Astrocyte (in vitro differentiated cells and primary cell): ENCODE results near the gene TEX29. TPM values are rescaled to one million over a fixed set of nuclear protein-coding genes. Genes with fewer than 3 reads are reported as not detected.

Experiments used
- DNase-seq: peaks from one replicate; pipeline ENCODE4 v3.0.0-alpha.2; 2010; ENCODE audit warnings: low read depth
- FAIRE-seq: peaks from 2 replicates; lab custom pipeline; 2011; peaks lifted over from hg19 to GRCh38; lab: Jason Lieb, UNC
- H2AFZ ChIP-seq: 2 replicates; pipeline ENCODE4 v1.6.0; 2012; ENCODE audit warnings: low read depth, low read length, inconsistent platforms
- H3K27ac ChIP-seq: 2 replicates; pipeline ENCODE4 v1.5.1; 2011; ENCODE audit warnings: low read depth, low read length, inconsistent platforms
- H3K27me3 ChIP-seq: 2 replicates; pipeline ENCODE4 v1.6.0; 2011; ENCODE audit warnings: low read length, inconsistent platforms; ENCODE audit not compliant: insufficient read depth
- H3K36me3 ChIP-seq: 2 replicates; pipeline ENCODE4 v1.5.1; 2011; ENCODE audit warnings: low read length, inconsistent platforms; ENCODE audit not compliant: insufficient read depth
- H3K4me1 ChIP-seq: 2 replicates; pipeline ENCODE4 v1.5.1; 2011; ENCODE audit warnings: low read length, inconsistent platforms; ENCODE audit not compliant: insufficient read depth
- H3K4me2 ChIP-seq: 2 replicates; pipeline ENCODE4 v1.6.0; 2012; ENCODE audit warnings: low read length, inconsistent platforms
- H3K4me3 ChIP-seq: 2 replicates; pipeline ENCODE4 v1.5.1; 2011; ENCODE audit warnings: low read depth, mild to moderate bottlenecking, low read length, inconsistent platforms; ENCODE audit not compliant: insufficient read depth
- H3K79me2 ChIP-seq: 2 replicates; pipeline ENCODE4 v1.6.0; 2012; ENCODE audit warnings: mild to moderate bottlenecking, low read length, inconsistent platforms; ENCODE audit not compliant: insufficient read depth
- H3K9ac ChIP-seq: 2 replicates; pipeline ENCODE4 v1.6.0; 2012; ENCODE audit warnings: mild to moderate bottlenecking, low read length, inconsistent platforms
- H3K9me3 ChIP-seq: 2 replicates; pipeline ENCODE4 v1.5.1; 2012; ENCODE audit warnings: low read depth, mild to moderate bottlenecking, low read length, inconsistent platforms; ENCODE audit not compliant: insufficient read depth
- H4K20me1 ChIP-seq: 2 replicates; pipeline ENCODE4 v1.6.0; 2012; ENCODE audit warnings: low read length, inconsistent platforms; ENCODE audit not compliant: insufficient read depth
- H3K27ac Mint-ChIP-seq: one replicate; pipeline ENCODE4 v1.8.0; 2021; ENCODE audit warnings: mild to moderate bottlenecking, mixed read lengths; ENCODE audit not compliant: unreplicated experiment
- H3K27me3 Mint-ChIP-seq: one replicate; pipeline ENCODE4 v1.8.0; 2021; ENCODE audit warnings: low read depth, mixed read lengths; ENCODE audit not compliant: unreplicated experiment
- H3K36me3 Mint-ChIP-seq: one replicate; pipeline ENCODE4 v1.8.0; 2021; ENCODE audit warnings: low read depth, mixed read lengths; ENCODE audit not compliant: unreplicated experiment
- H3K4me1 Mint-ChIP-seq: one replicate; pipeline ENCODE4 v1.8.0; 2021; ENCODE audit warnings: low read depth, mixed read lengths; ENCODE audit not compliant: unreplicated experiment
- H3K4me3 Mint-ChIP-seq: one replicate; pipeline ENCODE4 v1.8.0; 2021; ENCODE audit warnings: mild to moderate bottlenecking, moderate library complexity, mixed read lengths; ENCODE audit not compliant: unreplicated experiment
- H3K9me3 Mint-ChIP-seq: one replicate; pipeline ENCODE4 v1.8.0; 2021; ENCODE audit warnings: mild to moderate bottlenecking, mixed read lengths; ENCODE audit not compliant: unreplicated experiment
- CTCF ChIP-seq: IDR thresholded peaks from 2 replicates; pipeline ENCODE4 v1.5.1; 2011; ENCODE audit warnings: low read depth, mild to moderate bottlenecking, inconsistent platforms, low read length, moderate library complexity; ENCODE audit not compliant: insufficient read depth
- EZH2 ChIP-seq: IDR thresholded peaks from 2 replicates; pipeline ENCODE4 v1.6.1; 2012; ENCODE audit warnings: mild to moderate bottlenecking, low read length, inconsistent platforms; ENCODE audit not compliant: insufficient read depth
- total RNA-seq: library from RNA; stranded (reverse); gene quantifications from 2 replicates; pipeline ENCODE4 v1.2.1, GENCODE V29; 2021

Gene TEX29
- total RNA-seq, 1 donor from 2014 or later = 0.43 TPM

GRCh38 chr13:111325146-111325890 lies 4.9 kb downstream of the TEX29 start:
- H2AFZ ChIP-seq = no peak overlapping the region
- no peaks in the 10 kb centered on the region for H3K9me3 Mint-ChIP-seq
- no peak for FAIRE-seq
- peaks cover 14% of the 10 kb centered on the region for H3K36me3 Mint-ChIP-seq
- H3K36me3 ChIP-seq = no peaks in the 10 kb centered on the region
- H3K4me1 ChIP-seq = no peaks in the 10 kb centered on the region
- TF ChIP-seq CTCF = no peak
- no peak for TF ChIP-seq EZH2
- H3K4me3 ChIP-seq = no peak overlapping the region
- no peak overlapping the region for H3K4me2 ChIP-seq
- no peak overlapping the region for H3K9ac ChIP-seq
- H3K4me1 Mint-ChIP-seq = no peaks in the 10 kb centered on the region
- no peaks in the 10 kb centered on the region for H3K27me3 ChIP-seq
- no peaks in the 10 kb centered on the region for H4K20me1 ChIP-seq
- DNase-seq = no peak
- no peak overlapping the region for H3K4me3 Mint-ChIP-seq
- peaks cover 17% of the 10 kb centered on the region for H3K27me3 Mint-ChIP-seq
- no peaks in the 10 kb centered on the region for H3K9me3 ChIP-seq
- no peak overlapping the region for H3K27ac ChIP-seq
- peak overlapping the region; percentile 73 for H3K27ac Mint-ChIP-seq
- H3K79me2 ChIP-seq = no peaks in the 10 kb centered on the region

- FAIRE-seq (no peak), DNase-seq (no peak)
- no peak overlapping the region for H2AFZ ChIP-seq
- no peak overlapping the region for H3K9ac ChIP-seq
- no peaks in the 10 kb centered on the region for H3K4me1 Mint-ChIP-seq
- H3K4me1 ChIP-seq = no peaks in the 10 kb centered on the region
- H3K27ac Mint-ChIP-seq = no peak overlapping the region
- no peaks in the 10 kb centered on the region for H3K9me3 Mint-ChIP-seq
- no peaks in the 10 kb centered on the region for H3K27me3 ChIP-seq
- H3K27ac ChIP-seq = no peak overlapping the region
- no peak overlapping the region for H3K4me3 ChIP-seq
- H3K36me3 ChIP-seq = no peaks in the 10 kb centered on the region
- H3K36me3 Mint-ChIP-seq = peaks cover 17% of the 10 kb centered on the region
- no peak overlapping the region for H3K4me2 ChIP-seq
- TF ChIP-seq CTCF (no peak), EZH2 (no peak)
- H3K79me2 ChIP-seq = no peaks in the 10 kb centered on the region
- H3K27me3 Mint-ChIP-seq = peaks cover 17% of the 10 kb centered on the region
- H3K4me3 Mint-ChIP-seq = no peak overlapping the region
- no peaks in the 10 kb centered on the region for H3K9me3 ChIP-seq
- H4K20me1 ChIP-seq = no peaks in the 10 kb centered on the region
These were observed 5.6 kb downstream of the TEX29 start for GRCh38 chr13:111325941-111326620.

GRCh38 chr13:111326621-111326965 lies 6.2 kb downstream of the TEX29 start:
- no peak for DNase-seq
- Mint-ChIP-seq H3K4me1 (no peaks in the 10 kb centered on the region), H3K36me3 (peaks cover 17% of the 10 kb centered on the region), H3K27me3 (peaks cover 17% of the 10 kb centered on the region), H3K27ac (no peak overlapping the region), H3K4me3 (no peak overlapping the region), H3K9me3 (no peaks in the 10 kb centered on the region)
- H3K9ac ChIP-seq = no peak overlapping the region
- H3K4me1 ChIP-seq = no peaks in the 10 kb centered on the region
- no peaks in the 10 kb centered on the region for H3K9me3 ChIP-seq
- no peaks in the 10 kb centered on the region for H3K27me3 ChIP-seq
- TF ChIP-seq CTCF (no peak), EZH2 (no peak)
- H2AFZ ChIP-seq = no peak overlapping the region
- no peak for FAIRE-seq
- H3K36me3 ChIP-seq = no peaks in the 10 kb centered on the region
- H3K4me2 ChIP-seq = no peak overlapping the region
- no peaks in the 10 kb centered on the region for H4K20me1 ChIP-seq
- no peak overlapping the region for H3K27ac ChIP-seq
- H3K4me3 ChIP-seq = no peak overlapping the region
- H3K79me2 ChIP-seq = no peaks in the 10 kb centered on the region
